ENCODE data around the gene HRAS. TPM values are rescaled to one million over a fixed set of nuclear protein-coding genes. Genes with fewer than 3 reads are reported as not detected.
A peak's percentile ranks its signal among the peaks of the same experiment; 100 is the strongest.

HRAS gene
- total RNA-seq, 2 experiments from 2014 or later: 51.7 to 63.5 TPM

- no peaks in the 10 kb centered on the region for H3K4me1 Mint-ChIP-seq
- POLR2A ChIA-PET: no interaction called here
- no peaks in the 10 kb centered on the region for H3K9me3 Mint-ChIP-seq
- H3K27me3 Mint-ChIP-seq: no peaks in the 10 kb centered on the region
- no peak overlapping the region for H3K4me3 Mint-ChIP-seq
- no peak for DNase-seq
- no peak overlapping the region for H3K27ac Mint-ChIP-seq
- no peaks in the 10 kb centered on the region for H3K36me3 Mint-ChIP-seq (ENCODE audit: low read depth)
- CTCF ChIA-PET: no interaction called here
Observed at GRCh38 chr11:487571-488021, 47.8 kb downstream of the HRAS start.

DNA sequence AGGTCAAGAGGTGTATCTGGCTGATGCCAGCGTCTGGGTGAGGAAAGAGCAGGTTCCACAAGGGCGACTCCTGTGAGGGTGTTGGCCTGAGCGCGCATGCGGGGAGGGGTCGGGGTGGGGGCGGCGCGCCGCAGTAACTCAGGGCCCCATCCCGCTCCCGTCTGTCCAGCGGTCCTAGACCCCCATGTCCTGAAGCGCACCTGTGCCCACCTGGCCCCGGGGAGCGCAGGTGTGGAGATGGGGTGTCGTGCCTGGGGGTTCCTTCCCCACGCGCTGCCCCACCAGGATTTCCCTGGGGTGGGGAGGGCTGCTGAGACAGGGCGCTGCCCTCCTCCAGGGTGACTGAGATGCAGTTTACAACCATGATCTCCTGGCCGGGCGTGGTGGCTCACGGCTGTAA lies 49.2 kb downstream of the HRAS start:
- no peaks in the 10 kb centered on the region for H3K27me3 Mint-ChIP-seq
- no peak overlapping the region for H3K4me3 Mint-ChIP-seq
- DNase-seq: no peak
- POLR2A ChIA-PET: no interaction called here
- no peaks in the 10 kb centered on the region for H3K4me1 Mint-ChIP-seq
- no peak overlapping the region for H3K27ac Mint-ChIP-seq
- no peaks in the 10 kb centered on the region for H3K9me3 Mint-ChIP-seq
- H3K36me3 Mint-ChIP-seq (ENCODE audit: low read depth): no peaks in the 10 kb centered on the region
- CTCF ChIA-PET: no interaction called here

DNA sequence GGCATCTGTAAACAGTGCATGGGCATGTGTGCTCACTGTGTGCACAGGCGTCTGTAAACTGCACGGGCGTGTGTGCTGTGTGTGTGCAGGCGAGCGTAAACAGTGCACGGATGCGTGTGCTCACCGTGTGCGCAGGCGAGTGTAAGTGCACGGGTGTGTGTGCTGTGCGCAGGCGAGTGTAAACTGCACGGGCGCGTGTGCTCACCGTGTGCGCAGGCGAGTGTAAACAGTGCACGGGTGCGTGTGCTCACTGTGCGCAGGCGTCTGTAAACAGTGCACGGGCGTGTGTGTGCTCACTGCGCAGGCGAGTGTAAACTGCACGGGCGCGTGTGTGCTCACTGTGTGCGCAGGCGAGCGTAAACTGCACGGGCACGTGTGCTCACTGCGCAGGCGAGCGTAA lies 50.8 kb downstream of the HRAS start:
- H3K9me3 Mint-ChIP-seq: no peaks in the 10 kb centered on the region
- POLR2A ChIA-PET: no interaction called here
- no peaks in the 10 kb centered on the region for H3K27me3 Mint-ChIP-seq
- no peaks in the 10 kb centered on the region for H3K4me1 Mint-ChIP-seq
- no peak for DNase-seq
- no peaks in the 10 kb centered on the region for H3K36me3 Mint-ChIP-seq (ENCODE audit: low read depth)
- H3K4me3 Mint-ChIP-seq: no peak overlapping the region
- CTCF ChIA-PET: no interaction called here
- H3K27ac Mint-ChIP-seq: no peak overlapping the region

Small RNA genes lying within 50 kb of the gene (microRNA-seq; reads per million reads assigned to microRNA genes)
- 2,701 reads per million, percentile 92 among the genes with 10 or more reads in this experiment for gene MIR210 (ENCODE audit: borderline microRNAs expressed, borderline replicate concordance)

Other genes starting within 250 kb of the HRAS start
- gene PGGHG, start 246.4 kb downstream of the HRAS start, total RNA-seq: 100 to 1,000 TPM; 325 to 377 TPM
- not detected for gene IFITM5, start 236.1 kb downstream of the HRAS start, total RNA-seq
- gene IFITM2, start 227.8 kb downstream of the HRAS start, total RNA-seq: 1,000 to 10,000 TPM; 1,561 to 1,733 TPM
- gene IFITM1, start 221.5 kb downstream of the HRAS start, total RNA-seq: 1,000 to 10,000 TPM; 1,306 to 1,465 TPM
- 100 to 1,000 TPM; 213 to 271 TPM for gene IFITM3, start 214.7 kb downstream of the HRAS start, total RNA-seq
- 1 to 10 TPM; 1.5 to 1.6 TPM for gene B4GALNT4, start 166.1 kb downstream of the HRAS start, total RNA-seq
- gene PKP3, start 141.4 kb downstream of the HRAS start, total RNA-seq: not detected
- 100 to 1,000 TPM; 226 to 255 TPM for gene SIGIRR, start 120.6 kb downstream of the HRAS start, total RNA-seq
- 10 to 100 TPM; 88.2 to 94.2 TPM for gene ANO9, start 93.6 kb downstream of the HRAS start, total RNA-seq
- 10 to 100 TPM; 22.7 to 25.2 TPM for gene PTDSS2, start 85.3 kb downstream of the HRAS start, total RNA-seq
- gene RNH1, start 28.3 kb downstream of the HRAS start, total RNA-seq: 10 to 100 TPM; 90.6 to 99.5 TPM
- gene LRRC56, start 2.0 kb upstream of the HRAS start, total RNA-seq: 1 to 10 TPM; 2.0 to 2.1 TPM
- gene LMNTD2, start 25.2 kb upstream of the HRAS start, total RNA-seq: 1 to 10 TPM; 3.4 to 4.8 TPM
- 10 to 100 TPM; 30.7 to 38.1 TPM for gene RASSF7, start 25.4 kb upstream of the HRAS start, total RNA-seq
- gene PHRF1, start 40.9 kb upstream of the HRAS start, total RNA-seq: 10 to 100 TPM; 46.8 to 48.6 TPM
- 100 to 1,000 TPM; 152 to 154 TPM for gene IRF7, start 80.4 kb upstream of the HRAS start, total RNA-seq
- not detected for gene CDHR5, start 89.4 kb upstream of the HRAS start, total RNA-seq
- not detected for gene SCT, start 91.6 kb upstream of the HRAS start, total RNA-seq
- under 1 TPM; 0.21 to 0.30 TPM for gene DRD4, start 101.7 kb upstream of the HRAS start, total RNA-seq
- gene DEAF1, start 159.6 kb upstream of the HRAS start, total RNA-seq: 10 to 100 TPM; 44.0 to 48.8 TPM
- 10 to 100 TPM; 39.1 to 44.7 TPM for gene TMEM80, start 160.2 kb upstream of the HRAS start, total RNA-seq
- 10 to 100 TPM in 1 of 2 experiments, 1 to 10 TPM in 1; 7.8 to 11.9 TPM for gene EPS8L2, start 170.7 kb upstream of the HRAS start, total RNA-seq
- gene TALDO1, start 211.9 kb upstream of the HRAS start, total RNA-seq: 100 to 1,000 TPM; 219 to 268 TPM
- gene GATD1, start 241.9 kb upstream of the HRAS start, total RNA-seq: 10 to 100 TPM; 58.2 to 62.1 TPM